Measurements from ENCODE around the gene STAG2.

- no peak for TF ChIP-seq CTCF (IDR thresholded peaks at IDR 0.05)
- TF ChIP-seq POLR2A (IDR thresholded peaks at IDR 0.05) = no peak
Measured at GRCh38 chrX:124086411-124086810, 124.9 kb downstream of the STAG2 start.

Data from lower leg skin (tissue), 3 donors.